ENCODE measurements around the gene SH3BP1.

GRCh38 chr22:37655252-37655563, 15.7 kb downstream of the SH3BP1 start:
- TF ChIP-seq CTCF (conservative IDR thresholded peaks at IDR 0.05; ENCODE audit: low read depth, low read length), result no peak
- no peak for TF ChIP-seq NFE2L2 (IDR thresholded peaks at IDR 0.05; ENCODE audit: low read depth, low read length)
- no peak for TF ChIP-seq CHD1 (IDR thresholded peaks at IDR 0.05; ENCODE audit: low read depth, low read length)
- TF ChIP-seq MAZ (IDR thresholded peaks at IDR 0.05; ENCODE audit: borderline replicate concordance, low read depth, low read length), result no peak
- no peak for TF ChIP-seq POLR2A (IDR thresholded peaks at IDR 0.05; ENCODE audit: low read depth, low read length)
- TF ChIP-seq BHLHE40 (IDR thresholded peaks at IDR 0.05; ENCODE audit: low read depth, low read length), result no peak
- no peak for TF ChIP-seq SMC3 (IDR thresholded peaks at IDR 0.05; ENCODE audit: low read depth, low read length)
- no peak for TF ChIP-seq RAD21 (IDR thresholded peaks at IDR 0.05; ENCODE audit: low read length)
- TF ChIP-seq CEBPB (IDR thresholded peaks at IDR 0.05; ENCODE audit: low read depth, low read length), result no peak
- no peak for TF ChIP-seq USF2 (IDR thresholded peaks at IDR 0.05; ENCODE audit: low read depth, low read length)
- TF ChIP-seq ELK1 (IDR thresholded peaks at IDR 0.05; ENCODE audit: borderline replicate concordance, low read depth, low read length), result no peak

Measured in IMR-90 (cell line).